ELR (cell line): ENCODE results near the gene PRPF4.
"Not testable (repeated sequence)": the region's sequence is repeated elsewhere in the genome, so short reads cannot be mapped to it uniquely, and the experiment has no call there.

Experiments
- DNase-seq: peaks from one replicate; pipeline ENCODE4 v3.0.0-alpha.2; 2015; ENCODE audit warnings: low read depth

PRPF4 gene

GRCh38 chr9:113275157-113276131 lies at the start of gene PRPF4, which contains the start of gene CDC26:
PRPF4 (plus strand) TSS chr9:113275658; CDS start chr9:113275744, 86 bp downstream.
CDC26 (minus strand) TSS chr9:113275572; CDS start chr9:113272507, 3,065 bp downstream.
- peak; percentile 99 for DNase-seq

GRCh38 chr9:113227436-113227835 lies 48.0 kb upstream of the PRPF4 start:
- no peak for DNase-seq

DNA sequence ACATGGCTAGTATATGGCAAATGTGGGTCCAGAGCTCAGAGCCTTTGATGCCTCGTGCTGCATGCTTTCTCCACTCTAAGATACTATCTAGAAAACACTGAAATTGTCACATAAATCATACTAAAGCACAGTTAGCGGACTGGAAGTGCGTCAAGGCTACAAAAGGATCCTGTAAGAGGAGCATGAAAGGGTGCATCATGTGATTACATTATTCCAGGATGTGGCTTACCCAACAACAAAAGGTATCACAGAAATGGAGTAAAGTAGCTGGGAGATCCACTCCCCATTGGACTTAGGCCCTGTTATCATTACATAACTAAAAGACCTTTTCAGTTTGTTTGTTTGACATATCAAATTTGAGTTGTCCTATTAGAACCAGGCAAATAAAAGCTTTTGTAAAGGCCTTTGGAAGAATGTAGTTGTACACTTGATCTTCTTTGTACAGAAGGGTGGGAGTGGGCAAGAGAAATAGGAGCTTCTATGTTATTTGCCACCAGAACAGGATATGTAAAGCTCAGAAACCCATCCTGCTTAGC lies 47.3 kb upstream of the PRPF4 start:
- DNase-seq: no peak

GRCh38 chr9:113231701-113232100 lies 43.8 kb upstream of the PRPF4 start:
- DNase-seq: no peak

GRCh38 chr9:113235701-113236255 lies 39.7 kb upstream of the PRPF4 start:
- DNase-seq: not testable (repeated sequence)

GRCh38 chr9:113237026-113237425 lies 38.4 kb upstream of the PRPF4 start:
- DNase-seq: no peak

DNA sequence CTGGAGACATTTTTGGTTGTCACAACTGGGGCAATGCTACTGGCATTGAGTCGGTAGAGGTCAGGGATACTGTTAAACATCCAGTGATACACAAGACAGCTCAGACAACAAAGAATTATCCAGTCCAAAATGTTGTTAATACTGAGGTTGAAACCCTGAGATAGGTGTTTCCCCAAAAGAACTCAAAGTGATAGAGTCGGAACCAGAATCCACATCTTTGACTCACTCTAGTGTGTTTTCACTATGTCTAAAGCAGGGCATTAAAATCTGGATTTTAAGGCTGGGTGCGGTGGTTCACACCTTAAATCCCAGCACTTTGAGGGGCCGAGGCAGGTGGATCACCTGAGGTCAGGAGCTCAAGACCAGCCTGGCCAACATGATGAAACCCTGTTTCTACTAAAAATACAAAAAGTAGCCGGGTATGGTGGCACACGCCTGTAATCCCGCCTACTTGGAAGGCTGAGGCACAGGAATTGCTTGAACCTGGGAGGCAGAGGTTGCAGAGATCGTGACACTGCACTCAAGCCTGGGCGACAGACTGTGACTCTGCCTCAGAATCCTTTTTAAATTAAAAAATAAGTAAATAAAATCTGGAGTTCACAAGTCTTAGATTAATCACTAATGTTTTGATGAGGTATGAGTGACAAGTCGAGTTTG lies 37.1 kb upstream of the PRPF4 start:
- no peak for DNase-seq

GRCh38 chr9:113238859-113239232 lies 36.6 kb upstream of the PRPF4 start:
- no peak for DNase-seq

GRCh38 chr9:113241161-113241560 lies 34.3 kb upstream of the PRPF4 start:
- DNase-seq: no peak

- DNase-seq: no peak
These were observed 30.9 kb upstream of the PRPF4 start for GRCh38 chr9:113244556-113244955.

- no peak for DNase-seq
These were observed 29.6 kb upstream of the PRPF4 start for GRCh38 chr9:113245894-113246293.

- no peak for DNase-seq
These were observed 28.5 kb upstream of the PRPF4 start for GRCh38 chr9:113246928-113247327.

- DNase-seq: no peak
These were observed 27.8 kb upstream of the PRPF4 start for GRCh38 chr9:113247640-113248039.

DNA sequence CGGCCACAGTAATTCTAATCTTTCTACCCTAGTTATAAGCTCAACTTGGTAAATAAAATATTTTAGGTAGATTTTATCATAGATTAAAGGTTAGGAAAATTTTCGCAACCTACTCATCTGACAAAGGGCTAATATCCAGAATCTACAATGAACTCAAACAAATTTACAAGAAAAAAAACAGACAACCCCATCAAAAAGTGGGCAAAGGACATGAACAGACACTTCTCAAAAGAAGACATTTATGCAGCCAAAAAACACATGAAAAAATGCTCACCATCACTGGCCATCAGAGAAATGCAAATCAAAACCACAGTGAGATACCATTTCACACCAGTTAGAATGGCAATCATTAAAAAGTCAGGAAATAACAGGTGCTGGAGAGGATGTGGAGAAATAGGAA lies 25.8 kb upstream of the PRPF4 start:
- not testable (repeated sequence) for DNase-seq

- no peak for DNase-seq
These were observed 24.7 kb upstream of the PRPF4 start for GRCh38 chr9:113250807-113251206.

DNA sequence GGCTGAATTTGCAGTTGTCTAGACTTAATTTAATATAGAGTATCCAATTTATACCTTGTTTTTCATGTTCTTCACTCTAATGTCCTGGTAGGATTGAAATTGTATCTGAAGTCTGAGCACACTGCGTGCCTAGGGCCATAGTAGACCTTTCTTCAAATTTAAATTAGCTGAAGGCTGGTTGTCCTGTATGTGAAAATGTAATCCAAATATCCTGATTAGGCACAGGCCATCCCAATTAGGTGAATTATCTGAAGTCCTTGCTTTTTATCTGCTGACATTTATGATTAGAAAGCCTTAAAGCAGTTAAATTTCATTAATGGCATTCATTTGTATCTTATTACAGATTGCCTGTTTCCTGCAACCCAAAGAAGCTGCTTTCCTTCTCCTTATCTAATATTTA lies 20.5 kb upstream of the PRPF4 start:
- no peak for DNase-seq

DNA sequence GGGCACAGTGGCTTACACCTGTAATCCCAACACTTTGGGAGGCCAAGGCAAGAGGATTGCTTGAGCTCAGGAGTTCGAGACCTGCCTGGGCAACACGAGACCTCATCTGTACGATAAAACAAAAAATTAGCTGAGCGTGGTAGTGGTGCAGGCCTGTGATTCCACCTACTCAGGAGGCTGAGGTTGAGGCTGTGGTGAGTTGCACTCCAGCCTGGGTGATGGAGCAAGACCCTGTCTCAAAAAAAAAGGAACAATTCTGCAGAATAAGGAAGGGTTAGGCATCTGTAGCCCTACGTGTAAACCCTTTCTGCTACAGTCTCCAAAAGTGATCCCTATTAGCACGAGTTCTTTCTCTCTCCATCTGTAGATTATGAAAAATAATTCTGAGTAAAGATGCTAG lies 20.0 kb upstream of the PRPF4 start:
- no peak for DNase-seq

- no peak for DNase-seq
These were observed 17.6 kb upstream of the PRPF4 start for GRCh38 chr9:113257863-113258262.

GRCh38 chr9:113258282-113258681 lies 17.2 kb upstream of the PRPF4 start:
- no peak for DNase-seq

- no peak for DNase-seq
These were observed 13.4 kb upstream of the PRPF4 start for GRCh38 chr9:113261917-113262671.

GRCh38 chr9:113266174-113266573 lies 9.3 kb upstream of the PRPF4 start:
- DNase-seq: no peak
